ENCODE measurements around the gene TBC1D16.

TBC1D16 gene

DNA sequence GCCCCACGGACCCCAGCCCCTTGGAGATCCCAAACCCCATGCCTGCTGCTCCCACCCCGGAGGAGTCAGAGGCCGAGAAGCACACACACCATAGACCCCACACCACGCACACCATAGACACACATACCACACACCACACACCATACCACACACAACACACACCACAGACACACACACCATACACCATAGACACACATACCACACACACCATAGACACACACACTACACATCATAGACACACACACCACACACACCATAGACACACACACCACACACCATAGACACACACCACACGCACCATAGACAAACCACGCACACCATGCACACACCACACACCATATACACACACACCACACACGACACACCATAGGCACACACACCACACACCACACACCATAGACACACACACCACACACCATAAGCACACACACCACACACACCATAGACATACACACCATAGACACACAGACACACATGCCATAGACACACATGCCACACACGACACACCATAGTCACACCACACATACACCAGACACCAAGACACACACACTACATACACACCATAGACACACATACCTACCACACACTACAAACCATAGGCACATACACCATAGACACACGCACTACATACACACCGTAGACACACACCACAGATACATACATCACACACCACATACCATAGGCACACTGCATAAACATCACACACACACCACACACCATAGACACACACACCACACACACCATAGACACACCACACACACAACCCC is 11.3 kb downstream of the TBC1D16 start:
- FAIRE-seq (no peak), DNase-seq (ENCODE audit: insufficient read length, low spot score) (no peak)
- no peak for TF ChIP-seq POLR2A (IDR thresholded peaks at IDR 0.05; ENCODE audit: low read depth, low read length)

- TF ChIP-seq POLR2A (IDR thresholded peaks at IDR 0.05; ENCODE audit: low read depth, low read length), result no peak
- FAIRE-seq (no peak), DNase-seq (ENCODE audit: insufficient read length, low spot score) (no peak)
These were observed 12.0 kb downstream of the TBC1D16 start for GRCh38 chr17:80023481-80024205.

DNA sequence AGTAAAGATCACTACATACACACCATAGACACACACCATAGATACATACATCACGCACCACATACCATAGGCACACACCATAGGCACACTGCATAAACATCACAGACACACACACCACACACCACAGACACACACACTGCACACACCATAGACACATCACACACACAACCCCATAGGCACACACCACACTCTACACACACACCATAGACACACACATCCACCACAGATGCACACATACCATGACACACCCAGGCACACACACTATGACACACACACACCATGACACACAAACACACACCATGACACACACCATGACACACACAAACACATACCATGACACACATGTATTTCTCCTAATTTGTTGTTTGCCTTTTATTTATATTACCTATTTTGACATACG is 14.1 kb downstream of the TBC1D16 start:
- DNase-seq (ENCODE audit: insufficient read length, low spot score) (no peak), FAIRE-seq (no peak)
- no peak for TF ChIP-seq POLR2A (IDR thresholded peaks at IDR 0.05; ENCODE audit: low read depth, low read length)

DNA sequence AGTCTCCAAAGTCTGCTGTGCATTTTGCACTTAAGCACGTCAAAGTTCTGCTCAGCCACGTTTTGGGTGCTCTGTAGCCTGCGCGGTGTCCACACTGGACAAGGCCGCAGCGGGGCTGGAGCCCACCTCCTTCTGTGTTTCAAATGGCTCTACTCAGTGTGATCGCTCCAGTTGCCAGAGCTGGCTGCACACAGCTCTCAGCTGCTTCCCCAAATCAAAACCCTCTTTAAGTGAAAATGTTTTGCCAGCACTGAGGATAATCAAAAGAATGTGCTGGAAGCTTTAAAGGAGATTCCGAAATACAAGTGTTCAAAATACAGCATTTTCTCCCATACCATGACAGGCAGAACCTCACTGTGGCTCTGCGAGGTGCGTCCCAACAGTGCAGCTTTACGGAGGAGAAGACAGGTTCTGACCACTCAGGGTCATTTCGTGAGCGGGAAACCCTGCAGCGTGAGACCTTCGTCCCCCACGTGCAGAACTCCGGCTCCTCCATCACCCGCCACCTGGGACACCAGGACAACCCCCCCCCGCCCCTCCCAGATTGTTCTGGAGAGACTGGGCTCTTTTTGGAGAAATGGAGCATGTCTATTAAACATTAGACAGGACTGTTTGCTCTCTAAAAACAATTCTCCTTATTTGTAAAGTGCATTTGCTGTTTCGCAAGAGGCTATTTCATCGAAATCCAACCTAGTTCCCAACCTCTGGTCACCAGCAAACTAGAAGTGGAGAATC is 16.6 kb downstream of the TBC1D16 start:
- no peak for TF ChIP-seq POLR2A (IDR thresholded peaks at IDR 0.05; ENCODE audit: low read depth, low read length)
- DNase-seq (ENCODE audit: insufficient read length, low spot score) (no peak), FAIRE-seq (no peak)

DNA sequence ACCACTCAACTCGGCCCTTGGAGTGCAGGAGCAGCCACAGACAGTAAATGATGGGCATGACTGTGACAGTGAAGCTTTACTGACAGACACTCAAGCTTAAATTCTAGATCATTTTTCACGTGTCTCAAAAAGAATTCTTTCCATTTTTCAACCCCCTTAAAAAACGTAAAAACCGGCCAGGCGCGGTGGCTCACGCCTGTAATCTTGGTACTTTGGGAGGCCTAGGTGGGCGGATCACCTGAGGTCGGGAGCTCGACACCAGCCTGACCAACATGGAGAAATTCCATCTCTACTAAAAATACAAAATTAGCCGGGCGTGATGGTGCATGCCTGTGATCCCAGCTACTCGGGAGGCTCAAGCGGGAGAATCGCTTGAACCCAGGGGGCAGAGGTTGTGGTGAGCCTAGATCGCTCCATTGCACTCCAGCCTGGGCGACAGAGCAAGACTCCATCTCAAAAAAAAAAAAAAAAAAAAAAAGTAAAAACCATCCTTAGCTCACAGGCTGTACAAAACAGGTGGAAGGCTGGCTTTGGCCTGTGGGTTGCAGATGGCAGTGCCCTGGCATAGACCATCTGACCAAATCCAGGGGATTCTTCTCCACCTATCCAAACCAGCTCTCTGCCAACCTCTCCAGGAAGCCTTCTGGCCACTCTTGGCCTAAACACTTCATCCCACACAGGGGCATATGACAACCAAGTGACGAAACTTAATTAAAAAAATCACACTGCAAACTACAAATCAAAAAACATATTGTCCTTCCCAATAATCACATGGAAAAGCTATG is 18.3 kb downstream of the TBC1D16 start:
- DNase-seq (ENCODE audit: insufficient read length, low spot score), result no peak
- no peak for TF ChIP-seq POLR2A (IDR thresholded peaks at IDR 0.05; ENCODE audit: low read depth, low read length)
- FAIRE-seq, result no peak

GRCh38 chr17:80012765-80013741 is 22.6 kb downstream of the TBC1D16 start:
- DNase-seq (ENCODE audit: insufficient read length, low spot score) (no peak), FAIRE-seq (no peak)
- no peak for TF ChIP-seq POLR2A (IDR thresholded peaks at IDR 0.05; ENCODE audit: low read depth, low read length)

DNA sequence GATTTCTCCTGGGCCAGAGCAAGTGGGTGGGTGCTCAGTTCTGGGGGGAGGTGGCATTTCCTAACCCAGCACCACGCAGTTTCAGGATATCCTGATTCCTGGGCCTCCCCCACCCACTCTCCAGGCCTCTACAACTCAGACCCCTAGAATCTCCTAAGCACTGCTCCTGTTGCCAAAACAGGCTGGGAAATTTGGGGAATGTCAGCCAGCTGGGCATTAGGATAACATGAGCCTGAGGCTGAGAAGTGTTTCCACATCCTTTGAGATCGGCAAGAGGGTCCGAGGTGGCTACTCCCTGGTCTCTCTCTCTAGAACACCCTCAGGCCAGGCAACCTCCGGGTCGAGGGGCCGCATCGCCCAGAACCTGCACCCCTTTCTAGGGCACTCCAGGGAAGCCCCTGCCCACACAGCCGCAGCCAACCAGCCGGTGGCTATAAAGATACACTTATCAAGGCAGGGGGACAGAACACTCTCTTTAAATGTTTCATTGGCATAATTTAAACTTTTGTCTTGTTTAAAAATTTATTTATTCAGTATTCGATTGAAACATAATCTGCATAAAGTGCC is 23.6 kb downstream of the TBC1D16 start:
- no peak for FAIRE-seq
- no peak for DNase-seq (ENCODE audit: insufficient read length, low spot score)
- no peak for TF ChIP-seq POLR2A (IDR thresholded peaks at IDR 0.05; ENCODE audit: low read depth, low read length)

DNA sequence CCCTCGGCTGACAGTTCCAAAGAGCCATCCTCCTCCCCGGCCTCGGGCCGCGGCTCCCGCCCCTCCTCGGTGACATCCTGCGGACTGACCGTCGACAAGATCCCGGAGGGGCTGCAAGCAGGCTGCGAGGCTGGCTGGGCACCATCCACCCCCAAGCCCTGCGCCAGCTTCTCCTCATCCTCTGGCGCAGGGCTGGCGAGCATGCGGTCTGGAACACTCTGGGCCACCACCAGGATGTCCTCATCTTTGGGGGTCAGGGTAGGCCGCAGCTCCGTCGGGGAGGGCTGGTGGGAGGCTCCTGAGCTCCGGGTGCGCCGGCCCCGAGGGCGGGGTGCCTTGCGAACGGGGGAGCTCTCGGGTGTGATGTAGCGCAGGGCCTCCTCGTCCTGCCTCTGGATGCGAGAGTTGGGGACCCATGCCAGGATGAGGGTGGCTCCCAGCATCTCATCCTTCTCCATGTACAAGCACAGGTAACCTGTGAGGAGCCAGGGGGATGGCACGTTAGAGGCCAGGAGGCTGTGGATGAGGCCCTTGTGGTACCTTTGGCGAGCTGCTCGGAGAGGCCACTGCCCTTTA is 25.3 kb downstream of the TBC1D16 start:
- no peak for TF ChIP-seq POLR2A (IDR thresholded peaks at IDR 0.05; ENCODE audit: low read depth, low read length)
- FAIRE-seq (no peak), DNase-seq (ENCODE audit: insufficient read length, low spot score) (no peak)

DNA sequence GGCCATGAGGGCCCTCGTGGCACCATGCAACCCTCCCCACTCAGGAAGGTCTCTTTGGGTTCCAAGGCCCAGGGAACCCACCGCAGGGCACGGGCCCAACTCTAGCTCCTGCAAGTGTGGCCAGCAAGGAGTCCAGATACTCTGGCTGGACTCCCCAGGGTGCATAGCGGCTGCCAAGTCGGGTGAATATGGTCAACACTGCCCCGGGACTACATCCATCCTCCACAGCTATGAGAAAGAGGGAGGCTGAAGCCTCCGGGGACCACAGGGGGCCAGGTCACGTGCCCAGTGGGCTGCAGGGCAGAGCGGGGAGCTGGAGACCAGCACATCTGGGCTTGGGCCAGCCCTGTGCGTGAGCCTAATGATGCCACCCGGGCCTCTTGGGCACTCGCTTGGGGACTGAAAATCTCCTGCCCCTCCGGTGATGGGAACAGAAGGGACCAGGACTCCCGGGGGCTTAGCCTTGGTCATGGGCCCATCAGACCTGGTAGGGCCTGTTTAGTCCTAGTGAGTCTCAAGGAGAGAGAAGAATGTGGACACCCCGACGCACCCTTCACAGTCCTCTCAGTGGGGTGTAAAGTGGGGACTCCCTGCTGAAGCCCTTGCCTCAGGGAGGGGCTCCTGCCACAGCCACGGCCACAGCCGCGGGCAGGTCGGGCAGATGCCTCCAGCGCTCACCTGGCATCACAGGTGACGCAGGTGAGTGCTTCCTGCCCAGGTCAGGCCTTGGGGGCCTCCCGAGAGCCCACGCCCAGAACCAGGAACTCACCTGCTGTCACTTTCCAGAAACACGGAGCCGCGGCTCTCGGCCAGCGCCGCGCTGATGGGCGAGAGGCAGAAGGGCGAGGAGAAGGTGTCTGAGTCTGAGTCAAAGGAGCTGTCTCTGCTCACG is 26.0 kb downstream of the TBC1D16 start:
- no peak for FAIRE-seq
- no peak for TF ChIP-seq POLR2A (IDR thresholded peaks at IDR 0.05; ENCODE audit: low read depth, low read length)
- DNase-seq (ENCODE audit: insufficient read length, low spot score), result no peak

DNA sequence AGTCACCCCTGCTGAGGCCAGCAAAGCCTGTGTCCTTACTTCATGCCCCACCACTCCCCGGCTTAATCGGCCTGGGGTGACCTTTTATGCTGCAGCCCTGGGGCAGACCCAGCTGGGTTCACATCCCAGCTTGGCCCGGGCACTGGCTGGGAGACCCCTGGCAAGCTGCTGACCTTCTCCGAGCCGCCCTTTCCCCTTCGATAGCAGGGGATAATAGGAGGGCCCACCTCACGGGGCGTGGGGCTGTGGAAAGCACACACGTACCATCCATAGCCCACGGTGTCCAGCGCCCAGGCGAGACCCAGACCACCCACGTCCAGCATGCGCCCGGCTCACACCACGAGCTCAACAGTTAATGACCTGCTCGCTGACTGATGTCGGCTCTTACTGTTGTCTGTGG is 26.8 kb downstream of the TBC1D16 start:
- no peak for FAIRE-seq
- TF ChIP-seq POLR2A (IDR thresholded peaks at IDR 0.05; ENCODE audit: low read depth, low read length), result no peak
- DNase-seq (ENCODE audit: insufficient read length, low spot score), result no peak

- no peak for TF ChIP-seq POLR2A (IDR thresholded peaks at IDR 0.05; ENCODE audit: low read depth, low read length)
- DNase-seq (ENCODE audit: insufficient read length, low spot score) (peak; percentile 91), FAIRE-seq (no peak)
These were observed 27.3 kb downstream of the TBC1D16 start for GRCh38 chr17:80008383-80008840.
